OCI-LY1 (cell line): ENCODE measurements around the gene MAST4.

Source experiments
- CTCF ChIP-seq: fragments of 200-600 bp; sonication (generic), shearing (Covaris generic); IDR thresholded peaks from 2 replicates; pipeline ENCODE4 v1.5.1; 2017; ENCODE audit warnings: mild to moderate bottlenecking, antibody characterized with exemption, low read length, moderate library complexity, mixed read lengths
- EZH2 ChIP-seq: fragments of 200-600 bp; sonication (generic), shearing (Covaris generic); IDR thresholded peaks from 2 replicates; pipeline ENCODE4 v1.8.0; 2017; ENCODE audit warnings: borderline replicate concordance, mixed run types, mild to moderate bottlenecking, antibody characterized with exemption, low read length, moderate library complexity, mixed read lengths

- no peak for TF ChIP-seq CTCF
- no peak for TF ChIP-seq EZH2
Observed at GRCh38 chr5:67031057-67031443, 434.9 kb downstream of the MAST4 start.
